Measurements from ENCODE around the gene RGR. TPM values are rescaled to one million over a fixed set of nuclear protein-coding genes. Genes with fewer than 3 reads are reported as not detected.
A peak's percentile ranks its signal among the peaks of the same experiment; 100 is the strongest.

The RGR gene
- total RNA-seq, 1 donor: not detected

GRCh38 chr10:84261236-84261915 is 16.5 kb downstream of the RGR start:
- no peak for DNase-seq (ENCODE audit: low read depth)

GRCh38 chr10:84262190-84262956 is 17.5 kb downstream of the RGR start:
- TF ChIP-seq CTCF (IDR thresholded peaks at IDR 0.05; ENCODE audit: insufficient read depth, low read depth, low read length): no peak
- DNase-seq (ENCODE audit: low read depth): no peak
- no peak overlapping the region for H3K4me3 ChIP-seq (ENCODE audit: low read depth, low read length)

More at GRCh38 chr10:84261236-84261915, 16.5 kb downstream of the RGR start:
- H3K4me3 ChIP-seq (ENCODE audit: low read depth, low read length): no peak overlapping the region
- TF ChIP-seq CTCF (IDR thresholded peaks at IDR 0.05; ENCODE audit: insufficient read depth, low read depth, low read length): no peak

- no peak for DNase-seq (ENCODE audit: low read depth)
- no peak for TF ChIP-seq CTCF (IDR thresholded peaks at IDR 0.05; ENCODE audit: insufficient read depth, low read depth, low read length)
- H3K4me3 ChIP-seq (ENCODE audit: low read depth, low read length): no peak overlapping the region
These were observed 18.9 kb downstream of the RGR start for GRCh38 chr10:84263716-84264115.

GRCh38 chr10:84264611-84265141 is 19.8 kb downstream of the RGR start:
- DNase-seq (ENCODE audit: low read depth): peak; percentile 47
- H3K4me3 ChIP-seq (ENCODE audit: low read depth, low read length): no peak overlapping the region
- peak; percentile 97 for TF ChIP-seq CTCF (IDR thresholded peaks at IDR 0.05; ENCODE audit: insufficient read depth, low read depth, low read length)

- H3K4me3 ChIP-seq (ENCODE audit: low read depth, low read length): no peak overlapping the region
These were observed 20.6 kb downstream of the RGR start for GRCh38 chr10:84265418-84265817.

More at GRCh38 chr10:84265418-84265817, 20.6 kb downstream of the RGR start:
- no peak for TF ChIP-seq CTCF (IDR thresholded peaks at IDR 0.05; ENCODE audit: insufficient read depth, low read depth, low read length)
- DNase-seq (ENCODE audit: low read depth): no peak

Measured in fibroblast of villous mesenchyme (primary cell).